Chondrocyte (in vitro differentiated cells): ENCODE results near the gene SLC26A11. TPM values are rescaled to one million over a fixed set of nuclear protein-coding genes. Genes with fewer than 3 reads are reported as not detected.

Experiments
- DNase-seq: peaks from one replicate; pipeline ENCODE4 v3.0.0; 2021; ENCODE audit warnings: mixed read lengths, low spot score
- H3K27ac Mint-ChIP-seq: one replicate; pipeline ENCODE4 v1.8.0; 2021; ENCODE audit warnings: mild to moderate bottlenecking, moderate library complexity, mixed read lengths; ENCODE audit not compliant: unreplicated experiment
- H3K27me3 Mint-ChIP-seq: 2 replicates; pipeline ENCODE4 v1.8.0; 2021; ENCODE audit warnings: low read depth, mixed read lengths
- H3K36me3 Mint-ChIP-seq: 2 replicates; pipeline ENCODE4 v1.8.0; 2021; ENCODE audit warnings: low read depth, mixed read lengths
- H3K4me1 Mint-ChIP-seq: 2 replicates; pipeline ENCODE4 v1.8.0; 2021; ENCODE audit warnings: low read depth, mild to moderate bottlenecking, mixed read lengths
- H3K4me3 Mint-ChIP-seq: one replicate; pipeline ENCODE4 v1.8.0; 2021; ENCODE audit warnings: mild to moderate bottlenecking, moderate library complexity, mixed read lengths; ENCODE audit not compliant: unreplicated experiment
- H3K9me3 Mint-ChIP-seq: 2 replicates; pipeline ENCODE4 v1.8.0; 2021; ENCODE audit warnings: low read depth, mixed read lengths
- total RNA-seq: library from RNA; stranded (reverse); gene quantifications from 3 replicates; pipeline ENCODE4 v1.2.1, GENCODE V29; 2021
- TF ChIP-seq, protein P1 (sequence below): fragments of 200-600 bp; sonication (generic); IDR thresholded peaks from 2 replicates; pipeline ENCODE4 v1.5.0; 2021; ENCODE audit warnings: antibody characterized with exemption, mild to moderate bottlenecking, moderate library complexity

Gene SLC26A11
- total RNA-seq, 1 donor from 2014 or later = 16.2 TPM

- H3K27me3 Mint-ChIP-seq = no peaks in the 10 kb centered on the region
- peaks cover 13% of the 10 kb centered on the region for H3K9me3 Mint-ChIP-seq
- DNase-seq = no peak
- peaks cover 15% of the 10 kb centered on the region for H3K36me3 Mint-ChIP-seq
- H3K27ac Mint-ChIP-seq = no peak overlapping the region
- TF ChIP-seq, protein P1, sequence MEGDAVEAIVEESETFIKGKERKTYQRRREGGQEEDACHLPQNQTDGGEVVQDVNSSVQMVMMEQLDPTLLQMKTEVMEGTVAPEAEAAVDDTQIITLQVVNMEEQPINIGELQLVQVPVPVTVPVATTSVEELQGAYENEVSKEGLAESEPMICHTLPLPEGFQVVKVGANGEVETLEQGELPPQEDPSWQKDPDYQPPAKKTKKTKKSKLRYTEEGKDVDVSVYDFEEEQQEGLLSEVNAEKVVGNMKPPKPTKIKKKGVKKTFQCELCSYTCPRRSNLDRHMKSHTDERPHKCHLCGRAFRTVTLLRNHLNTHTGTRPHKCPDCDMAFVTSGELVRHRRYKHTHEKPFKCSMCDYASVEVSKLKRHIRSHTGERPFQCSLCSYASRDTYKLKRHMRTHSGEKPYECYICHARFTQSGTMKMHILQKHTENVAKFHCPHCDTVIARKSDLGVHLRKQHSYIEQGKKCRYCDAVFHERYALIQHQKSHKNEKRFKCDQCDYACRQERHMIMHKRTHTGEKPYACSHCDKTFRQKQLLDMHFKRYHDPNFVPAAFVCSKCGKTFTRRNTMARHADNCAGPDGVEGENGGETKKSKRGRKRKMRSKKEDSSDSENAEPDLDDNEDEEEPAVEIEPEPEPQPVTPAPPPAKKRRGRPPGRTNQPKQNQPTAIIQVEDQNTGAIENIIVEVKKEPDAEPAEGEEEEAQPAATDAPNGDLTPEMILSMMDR = no peak
- H3K4me3 Mint-ChIP-seq = no peak overlapping the region
- peaks cover 4% of the 10 kb centered on the region for H3K4me1 Mint-ChIP-seq
Measured at GRCh38 chr17:80227666-80228065, 7.4 kb downstream of the SLC26A11 start.

DNA sequence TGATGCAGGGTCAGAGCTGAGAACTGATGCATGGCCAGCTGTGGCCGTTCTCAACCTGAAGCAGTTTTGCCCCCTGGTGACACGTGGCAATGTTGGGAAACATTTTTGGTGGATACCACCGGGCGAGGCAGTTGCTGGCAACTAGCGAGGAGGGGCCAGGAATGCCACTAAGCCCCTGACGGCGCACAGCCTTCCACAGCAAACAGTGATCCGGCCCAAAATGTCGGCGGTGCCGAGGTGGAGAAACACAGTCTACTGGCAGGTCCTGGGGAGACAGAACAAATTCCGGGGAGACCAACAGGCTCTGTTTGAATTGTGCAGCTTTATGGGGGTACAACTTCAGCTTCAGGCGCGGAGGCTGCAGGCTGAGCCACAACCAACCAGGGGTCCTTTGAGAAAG, 8.2 kb downstream of the SLC26A11 start:
- TF ChIP-seq, protein P1 = no peak
- no peak for DNase-seq
- Mint-ChIP-seq H3K9me3 (peaks cover 17% of the 10 kb centered on the region), H3K27ac (no peak overlapping the region), H3K4me3 (no peak overlapping the region), H3K4me1 (no peaks in the 10 kb centered on the region), H3K27me3 (no peaks in the 10 kb centered on the region), H3K36me3 (peaks cover 20% of the 10 kb centered on the region)

- H3K4me3 Mint-ChIP-seq = no peak overlapping the region
- peaks cover 20% of the 10 kb centered on the region for H3K9me3 Mint-ChIP-seq
- no peaks in the 10 kb centered on the region for H3K27me3 Mint-ChIP-seq
- no peaks in the 10 kb centered on the region for H3K4me1 Mint-ChIP-seq
- H3K36me3 Mint-ChIP-seq = peaks cover 23% of the 10 kb centered on the region
- TF ChIP-seq, protein P1 = no peak
- no peak for DNase-seq
- no peak overlapping the region for H3K27ac Mint-ChIP-seq
Measured at GRCh38 chr17:80229011-80229410, 8.8 kb downstream of the SLC26A11 start.

- peaks cover 25% of the 10 kb centered on the region for H3K36me3 Mint-ChIP-seq
- no peaks in the 10 kb centered on the region for H3K27me3 Mint-ChIP-seq
- H3K27ac Mint-ChIP-seq = no peak overlapping the region
- no peaks in the 10 kb centered on the region for H3K4me1 Mint-ChIP-seq
- TF ChIP-seq, protein P1 = no peak
- no peak for DNase-seq
- H3K9me3 Mint-ChIP-seq = peaks cover 25% of the 10 kb centered on the region
- no peak overlapping the region for H3K4me3 Mint-ChIP-seq
Measured at GRCh38 chr17:80232438-80232837, 12.2 kb downstream of the SLC26A11 start.

- TF ChIP-seq, protein P1 = no peak
- Mint-ChIP-seq H3K27me3 (no peaks in the 10 kb centered on the region), H3K36me3 (peaks cover 30% of the 10 kb centered on the region), H3K4me1 (no peaks in the 10 kb centered on the region), H3K27ac (no peak overlapping the region), H3K9me3 (peaks cover 25% of the 10 kb centered on the region), H3K4me3 (no peak overlapping the region)
- DNase-seq = no peak
Measured at GRCh38 chr17:80233202-80233601, 13.0 kb downstream of the SLC26A11 start.
